ENCODE measurements around the gene MGME1.
A peak's percentile ranks its signal among the peaks of the same experiment; 100 is the strongest.

MGME1 gene

DNA sequence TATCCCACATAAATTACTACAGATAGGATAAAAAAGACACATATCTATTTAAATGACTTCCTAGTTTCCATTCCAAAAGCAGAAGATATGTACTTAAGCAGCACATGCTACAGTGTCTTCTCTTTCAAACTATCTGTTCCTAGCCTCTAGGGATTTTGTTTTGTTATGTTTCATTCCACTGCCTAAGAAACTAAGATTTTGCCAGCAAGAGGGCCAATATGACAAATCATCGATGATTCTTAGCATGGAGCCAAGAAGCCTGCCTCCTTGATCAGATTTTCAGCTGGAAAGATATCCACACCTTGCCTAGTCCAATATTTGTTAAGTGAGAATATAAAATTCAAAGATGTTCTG is 7.3 kb upstream of the MGME1 start:
- DNase-seq = no peak

GRCh38 chr20:17963114-17963897 is 5.5 kb upstream of the MGME1 start:
- DNase-seq = no peak

- DNase-seq = no peak
Measured at GRCh38 chr20:17964073-17964472, 4.7 kb upstream of the MGME1 start.

DNA sequence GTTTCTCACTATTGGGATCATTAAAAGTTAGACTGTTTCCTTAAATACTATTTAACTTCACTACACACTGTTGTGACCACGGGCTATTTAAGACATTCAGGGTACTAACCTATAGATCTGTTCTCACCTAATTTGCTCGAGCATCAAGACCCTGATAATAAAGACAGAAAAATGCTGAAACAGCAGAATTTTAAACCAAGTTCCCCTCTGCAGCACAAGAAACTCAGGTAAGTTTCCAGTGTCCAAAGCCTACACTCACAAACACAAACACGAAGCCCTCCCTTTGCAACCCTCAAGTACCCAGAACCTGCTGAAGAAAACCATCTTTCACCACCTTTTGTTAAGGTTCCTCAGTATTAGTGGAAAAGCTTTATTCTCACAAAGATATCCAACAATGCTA is 4.2 kb upstream of the MGME1 start:
- no peak for DNase-seq

- DNase-seq = no peak
Measured at GRCh38 chr20:17965042-17965697, 3.6 kb upstream of the MGME1 start.

DNA sequence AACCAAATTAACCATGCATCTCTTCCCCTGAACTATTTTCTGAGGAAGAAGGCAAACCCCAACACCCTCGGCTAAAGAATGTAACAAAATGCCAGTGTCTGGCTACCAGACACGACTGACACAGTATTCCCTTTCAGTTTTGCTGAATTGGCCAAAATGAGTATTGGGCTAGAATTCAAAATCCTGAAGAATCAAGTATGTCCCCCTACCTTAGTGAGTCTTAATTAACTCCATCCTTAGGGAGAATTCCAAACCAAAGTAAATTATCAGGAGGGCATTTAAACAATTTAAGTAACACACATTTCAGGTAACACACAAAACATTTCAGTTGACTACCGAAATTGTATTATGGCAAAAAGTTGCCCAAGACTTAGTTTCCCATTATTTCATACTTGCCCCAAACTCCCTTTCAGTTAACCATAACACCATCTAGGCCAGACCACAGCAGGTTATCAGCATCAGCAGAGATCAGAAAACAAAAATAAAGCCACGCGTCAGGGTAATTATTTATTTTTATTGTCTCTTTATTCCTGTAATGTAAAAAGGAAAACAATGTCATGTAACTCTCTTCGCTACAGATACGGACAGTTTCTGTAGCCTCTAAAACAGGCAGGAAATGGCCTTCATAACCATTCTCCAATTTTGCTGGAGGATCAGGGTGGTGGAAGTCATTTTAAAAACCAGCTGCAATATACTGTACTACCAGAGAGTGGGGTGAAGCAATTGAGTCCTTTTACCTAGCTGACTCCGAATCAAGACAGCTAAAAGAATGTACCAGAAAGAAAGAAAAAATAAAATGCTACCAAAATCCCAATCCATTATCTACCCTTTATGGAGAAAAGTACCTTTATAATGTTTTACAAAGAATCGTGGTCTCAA is 2.1 kb upstream of the MGME1 start:
- DNase-seq = peak; percentile 27

- no peak for DNase-seq
Measured at GRCh38 chr20:17967521-17968365, 1.1 kb upstream of the MGME1 start.

- peak; percentile 89 for DNase-seq
Measured at GRCh38 chr20:17969278-17969883, 563 bp downstream of the MGME1 start.

DNA sequence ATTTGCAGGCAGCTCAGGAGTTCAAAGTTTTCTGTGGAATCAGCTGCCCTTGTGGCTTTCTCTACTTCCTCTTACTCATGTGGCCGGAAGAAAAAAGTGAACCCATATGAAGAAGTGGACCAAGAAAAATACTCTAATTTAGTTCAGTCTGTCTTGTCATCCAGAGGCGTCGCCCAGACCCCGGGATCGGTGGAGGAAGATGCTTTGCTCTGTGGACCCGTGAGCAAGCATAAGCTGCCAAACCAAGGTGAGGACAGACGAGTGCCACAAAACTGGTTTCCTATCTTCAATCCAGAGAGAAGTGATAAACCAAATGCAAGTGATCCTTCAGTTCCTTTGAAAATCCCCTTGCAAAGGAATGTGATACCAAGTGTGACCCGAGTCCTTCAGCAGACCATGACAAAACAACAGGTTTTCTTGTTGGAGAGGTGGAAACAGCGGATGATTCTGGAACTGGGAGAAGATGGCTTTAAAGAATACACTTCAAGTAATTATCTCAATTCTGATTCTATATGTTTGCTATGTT is 1.1 kb downstream of the MGME1 start:
- DNase-seq = peak; percentile 28

- DNase-seq = no peak
Measured at GRCh38 chr20:17971300-17972013, 2.6 kb downstream of the MGME1 start.

GRCh38 chr20:17972121-17972520 is 3.3 kb downstream of the MGME1 start:
- no peak for DNase-seq

GRCh38 chr20:17976305-17976704 is 7.5 kb downstream of the MGME1 start:
- DNase-seq = no peak

DNA sequence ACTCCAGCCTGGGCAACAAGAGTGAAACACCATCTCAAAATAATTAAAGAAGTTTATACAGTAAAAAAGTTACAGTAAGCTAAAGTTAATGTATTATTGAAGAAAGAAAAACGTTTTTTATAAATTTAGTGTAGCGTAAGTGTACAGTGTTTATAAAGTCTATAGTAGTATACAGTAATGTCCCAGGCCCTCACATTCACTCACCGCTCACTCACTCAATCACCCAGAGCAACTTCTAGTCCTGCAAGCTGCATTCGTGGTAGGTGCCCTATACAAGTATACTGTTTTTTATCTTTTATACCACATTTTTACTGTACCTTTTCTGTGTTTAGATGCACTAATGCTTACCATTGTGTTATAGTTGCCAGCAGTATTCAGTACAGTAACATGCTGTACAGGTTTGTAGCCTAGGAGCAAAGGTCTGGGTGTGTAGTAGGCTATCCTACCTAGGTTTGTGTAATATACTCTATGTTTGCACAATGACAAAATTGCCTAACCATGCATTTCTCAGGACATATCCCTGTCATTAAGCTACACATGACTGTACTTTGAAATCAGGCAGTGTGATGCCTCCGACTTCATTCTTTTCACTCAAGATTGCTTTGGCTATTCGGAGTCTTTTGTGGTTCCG is 16.7 kb downstream of the MGME1 start:
- DNase-seq = no peak

DNA sequence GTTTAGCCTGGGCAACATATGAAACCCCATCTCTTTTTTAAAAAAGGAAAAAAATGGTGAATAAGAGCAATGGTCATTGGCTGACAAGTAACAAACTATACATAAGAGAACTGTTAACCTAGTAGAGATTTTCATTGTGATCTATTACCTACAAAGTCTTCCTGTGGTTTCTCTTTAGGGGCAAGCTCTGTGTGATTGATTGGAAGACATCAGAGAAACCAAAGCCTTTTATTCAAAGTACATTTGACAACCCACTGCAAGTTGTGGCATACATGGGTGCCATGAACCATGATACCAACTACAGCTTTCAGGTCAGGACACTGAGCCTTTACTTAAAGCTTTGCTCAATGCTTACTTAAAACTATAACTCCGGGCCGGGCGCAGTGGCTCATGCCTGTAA is 19.2 kb downstream of the MGME1 start:
- DNase-seq = no peak

DNA sequence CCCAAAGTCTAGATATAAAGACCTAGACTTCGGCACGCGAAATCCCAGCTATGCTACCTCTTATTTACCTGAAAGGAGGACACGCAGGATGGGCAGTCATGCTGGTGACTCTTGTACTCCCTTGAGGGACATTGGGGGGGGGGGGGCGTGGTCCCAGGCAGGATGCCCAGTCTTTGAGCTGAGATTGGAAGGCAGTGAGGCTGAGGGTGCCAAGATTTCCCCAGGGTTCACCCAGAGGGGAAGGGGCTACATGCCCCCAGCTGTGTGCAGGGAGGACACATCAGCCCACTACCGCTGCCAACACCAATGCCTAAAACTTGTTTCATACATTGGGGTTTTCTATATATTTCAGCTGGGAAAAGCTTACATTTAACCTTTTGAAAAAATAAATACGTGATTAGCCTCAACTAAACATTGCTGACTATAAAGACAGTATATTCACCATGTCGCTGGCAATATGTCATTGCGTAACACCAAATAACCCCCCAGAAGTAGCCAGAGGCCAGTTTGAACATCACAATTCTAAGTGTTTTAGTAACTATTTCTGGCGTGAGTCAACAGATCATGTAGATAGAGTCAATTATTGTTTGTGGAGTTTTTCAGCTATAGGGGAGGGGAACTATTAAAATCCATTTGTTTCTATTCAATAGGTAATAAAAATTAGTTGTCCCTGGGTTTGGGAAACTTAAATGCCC is 21.6 kb downstream of the MGME1 start:
- no peak for DNase-seq

DNA sequence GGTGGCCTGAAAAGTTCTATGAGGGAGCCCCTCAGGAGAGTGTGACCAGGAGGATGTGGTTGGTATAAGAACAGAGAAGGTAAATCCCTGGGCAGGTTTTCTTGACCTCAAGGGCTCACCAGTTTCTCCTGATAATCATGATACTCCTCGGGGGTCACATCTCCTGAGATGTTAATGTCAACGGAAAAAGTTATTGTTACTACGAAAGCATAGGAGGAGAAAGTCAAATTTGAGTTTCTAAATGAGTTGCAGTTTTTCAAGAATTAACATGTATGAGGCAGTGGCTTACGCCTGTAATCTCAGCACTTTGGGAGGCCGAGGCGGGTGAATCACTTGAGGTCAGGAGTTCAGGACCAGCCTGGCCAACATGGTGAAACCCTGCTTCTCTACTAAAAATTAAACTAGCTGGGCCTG is 23.4 kb downstream of the MGME1 start:
- no peak for DNase-seq

DNA sequence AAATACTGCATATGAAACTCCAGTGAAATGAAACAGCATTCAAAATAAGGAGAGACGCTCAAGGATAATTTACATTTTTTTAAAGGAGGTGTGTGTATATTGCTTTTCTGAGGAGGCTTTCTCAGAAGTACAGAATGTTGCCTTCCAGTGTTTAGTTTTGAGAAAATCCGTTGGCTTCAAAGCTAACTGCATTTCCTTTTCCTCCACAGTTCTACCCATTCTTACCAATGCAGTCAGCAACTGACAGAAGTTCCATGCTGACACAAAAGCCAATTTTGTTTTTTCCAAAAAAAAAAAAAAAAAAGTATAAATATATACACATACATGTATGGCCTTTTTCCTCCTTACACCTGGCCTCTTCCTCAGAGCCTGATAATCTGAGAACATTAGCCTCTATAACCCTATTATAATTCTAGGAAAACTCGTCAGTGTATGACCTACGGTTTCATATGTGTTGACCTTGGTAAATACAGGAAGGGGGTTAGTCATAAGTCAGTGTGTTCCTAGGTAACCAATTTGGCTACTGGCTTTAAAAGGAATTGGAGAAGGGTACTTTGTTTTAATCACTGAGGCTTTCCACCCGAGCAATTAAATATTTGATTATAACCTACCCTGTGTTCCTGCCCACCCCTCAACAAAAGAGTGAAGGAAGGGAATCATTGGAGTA is 24.2 kb downstream of the MGME1 start:
- DNase-seq = no peak

DNA sequence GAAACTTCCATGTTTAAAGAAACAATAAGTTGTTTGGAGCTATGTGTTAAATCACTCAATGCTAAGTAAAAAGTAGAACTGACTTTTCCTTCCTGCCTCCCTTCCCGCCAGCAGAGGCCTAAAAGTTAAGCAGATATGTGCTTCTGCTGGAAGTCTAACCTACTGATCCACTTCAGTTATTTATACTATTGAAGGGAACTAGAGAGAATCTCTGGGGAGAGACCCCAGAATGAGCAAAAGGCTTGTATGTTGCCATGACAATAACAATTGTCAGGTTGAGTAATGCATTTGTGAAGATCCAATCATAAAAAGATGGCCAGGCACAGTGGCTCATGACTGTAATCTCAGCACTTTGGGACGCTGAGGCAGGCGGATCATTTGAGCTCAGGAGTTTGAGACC is 24.7 kb downstream of the MGME1 start:
- DNase-seq = no peak

DNA sequence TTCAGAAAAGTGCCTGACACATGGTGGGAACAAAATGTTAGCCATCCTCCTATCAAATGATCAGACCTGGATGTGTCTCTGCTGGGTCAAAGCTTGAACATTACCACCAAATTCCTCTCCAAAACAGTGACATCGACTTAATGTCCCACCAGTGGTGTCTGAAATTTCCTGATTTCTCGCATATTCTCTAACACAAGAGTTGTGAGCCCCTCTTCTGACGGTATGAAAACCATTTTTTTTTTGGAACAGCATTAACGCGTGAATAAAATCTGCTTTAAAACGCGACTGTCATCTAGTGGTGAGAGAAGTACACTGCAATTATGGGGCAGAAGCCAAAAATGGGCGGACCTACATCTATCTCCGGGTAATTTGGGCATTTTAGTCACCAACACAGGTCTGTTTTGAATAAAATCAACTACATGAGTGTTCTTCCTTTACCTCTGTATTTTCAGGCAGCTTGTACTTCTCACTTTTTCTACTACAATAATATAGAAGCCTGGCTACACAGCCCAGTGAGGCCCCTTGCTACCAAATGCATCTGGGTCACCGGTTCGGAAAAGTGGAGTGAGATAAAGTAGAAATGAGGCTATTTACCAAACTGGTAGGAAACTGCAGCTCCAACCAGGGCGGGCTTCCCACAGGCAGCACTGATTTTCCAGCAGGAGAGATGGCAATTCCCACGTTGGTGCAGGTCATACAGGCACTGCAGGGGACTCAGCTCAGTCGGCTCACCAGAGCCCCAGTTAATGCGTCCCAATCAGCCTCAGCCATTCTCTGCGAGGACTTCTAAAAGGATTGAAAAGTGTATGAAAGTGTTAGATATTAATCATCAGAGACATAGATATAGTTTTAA is 27.4 kb downstream of the MGME1 start:
- DNase-seq = peak; percentile 44
